OCI-LY3 (cell line): ENCODE data around the gene SPATA46.

Experiments used
- CTCF ChIP-seq: fragments of 200-600, 300-600 bp; sonication (generic); IDR thresholded peaks from 2 replicates; pipeline ENCODE4 v1.5.1; 2014; ENCODE audit warnings: antibody characterized with exemption, low read length, low read depth
- EZH2phosphoT487 ChIP-seq: fragments of 200-600 bp; shearing (Covaris generic); IDR thresholded peaks from 2 replicates; pipeline ENCODE4 v1.6.1; 2018; ENCODE audit warnings: antibody characterized with exemption, mixed run types, low read depth

GRCh38 chr1:162383516-162383915 is 6.9 kb upstream of the SPATA46 start:
- TF ChIP-seq CTCF (no peak), EZH2phosphoT487 (no peak)
